SK-N-SH (cell line): ENCODE data around the gene MMADHC. TPM values are rescaled to one million over a fixed set of nuclear protein-coding genes. Genes with fewer than 3 reads are reported as not detected.

ENCODE experiments used
- EZH2phosphoT487 ChIP-seq: fragments of 200-600 bp; sonication (generic); IDR thresholded peaks from 2 replicates; pipeline ENCODE4 v1.6.1; 2017; ENCODE audit warnings: low read depth, mixed run types, mild to moderate bottlenecking, antibody characterized with exemption, moderate library complexity, borderline replicate concordance
- FOXM1 ChIP-seq: IDR thresholded peaks from 2 replicates; pipeline ENCODE4 v1.4.0; 2012; ENCODE audit warnings: low read depth, mild to moderate bottlenecking
- REST ChIP-seq: IDR thresholded peaks from 2 replicates; pipeline ENCODE4 v1.6.1; 2012; ENCODE audit warnings: mild to moderate bottlenecking, low read depth, low read length, moderate library complexity
- RFX5 ChIP-seq: IDR thresholded peaks from 2 replicates; pipeline ENCODE4 v1.6.1; 2012; ENCODE audit warnings: mild to moderate bottlenecking, improper control_type of control experiment, low read length
- polyA plus RNA-seq, 3 experiments: library from polyadenylated mRNA; depleted of rRNA; stranded (reverse); fragments of >200 nt; gene quantifications; 2 replicates each; pipeline ENCODE4 v1.2.3, GENCODE V29; 2012
- small RNA-seq, 7 experiments: library from RNA; depleted of rRNA; stranded (forward); fragments of <200 nt; gene quantifications; one replicate each; pipeline ENCODE3, GENCODE V24; 2012

The MMADHC gene
- polyA plus RNA-seq, 1 of the 3 experiments (the other 2 are of a cell fraction): 40.4 TPM

GRCh38 chr2:149525323-149525722, 62.3 kb downstream of the MMADHC start (continued):
- TF ChIP-seq REST (no peak), FOXM1 (no peak), EZH2phosphoT487 (no peak), RFX5 (no peak)

Small RNA genes lying within 50 kb of the gene (small RNA-seq; reads per million reads assigned to genes)
- 0 reads per million in 7 experiments for gene RNU6-601P
